ENCODE data around the gene IFIT1.
"Not testable (repeated sequence)": the region's sequence is repeated elsewhere in the genome, so short reads cannot be mapped to it uniquely, and the experiment has no call there.

- TF ChIP-seq EP300, CTCF, POLR2AphosphoS5 (IDR thresholded peaks at IDR 0.05): not testable (repeated sequence)
These were observed 16.9 kb downstream of the IFIT1 start for GRCh38 chr10:89409282-89409681.

Data from stomach (tissue), 4 donors.